ENCODE data around the gene PNMA8A. TPM values are rescaled to one million over a fixed set of nuclear protein-coding genes. Genes with fewer than 3 reads are reported as not detected.
A peak's percentile ranks its signal among the peaks of the same experiment; 100 is the strongest.

The PNMA8A gene
- total and polyA plus RNA-seq, 7 donors: 1.5 to 8.4 (median 5.3) TPM; not detected in 2

DNA sequence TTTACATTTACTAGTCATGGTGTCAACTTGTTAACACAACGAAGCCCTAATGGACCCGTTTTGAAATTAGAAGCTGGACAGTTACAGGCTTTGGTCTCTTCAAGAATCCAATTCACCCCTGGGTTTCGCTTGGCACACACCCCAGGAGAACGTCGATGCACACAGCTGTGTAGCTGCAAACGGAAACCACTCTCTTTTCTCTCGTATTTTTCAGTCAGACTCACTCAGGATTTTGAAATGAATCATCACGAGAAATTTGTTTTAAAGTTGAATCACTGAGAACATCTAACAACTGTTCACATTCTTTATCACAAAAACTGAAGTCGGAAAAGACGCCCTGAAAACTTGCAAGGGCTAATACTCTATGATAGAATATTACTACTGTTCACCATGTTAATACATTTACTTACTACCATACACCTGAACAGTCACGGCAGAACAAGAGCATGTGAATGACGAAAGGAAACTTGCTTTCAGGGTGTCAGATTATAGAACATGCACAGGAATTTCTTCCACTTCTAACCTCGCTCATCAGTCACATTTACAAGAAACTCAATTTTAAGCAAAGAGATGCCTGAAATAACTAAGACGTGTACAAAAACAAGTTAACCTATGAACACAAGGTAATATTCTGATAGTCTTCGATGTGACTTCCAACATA is 4.7 kb downstream of the PNMA8A start:
- Histone ChIP-seq H3K9me3 (no peaks in the 10 kb centered on the region), H3K4me1 (peaks cover 0 to 10% (median 10%) of the 10 kb centered on the region in 4 donors), H3K27ac (peak overlapping the region in 2 of 4 donors; percentile 35 to 39), H3K4me3 (no peak overlapping the region), H3K36me3 (no peaks in the 10 kb centered on the region), H3K27me3 (no peaks in the 10 kb centered on the region)
- TF ChIP-seq CTCF (IDR thresholded peaks at IDR 0.05) (no peak), EP300 (IDR thresholded peaks at IDR 0.05) (no peak), POLR2AphosphoS5 (IDR thresholded peaks at IDR 0.05) (no peak), POLR2A (IDR thresholded peaks at IDR 0.05) (no peak)
- peak; percentile 76 for DNase-seq
- intact Hi-C loops (cut with DNase I): no loop called here
- WGBS, 2 donors: 67 to 69% methylated on average over 15 of the region's 15 CpGs

- Histone ChIP-seq H3K4me1 (no peaks in the 10 kb centered on the region), H3K9me3 (no peaks in the 10 kb centered on the region), H3K36me3 (no peaks in the 10 kb centered on the region), H3K27ac (no peak overlapping the region), H3K4me3 (no peak overlapping the region), H3K27me3 (no peaks in the 10 kb centered on the region)
- TF ChIP-seq POLR2A (IDR thresholded peaks at IDR 0.05) (no peak), EP300 (IDR thresholded peaks at IDR 0.05) (no peak), CTCF (IDR thresholded peaks at IDR 0.05) (no peak), POLR2AphosphoS5 (IDR thresholded peaks at IDR 0.05) (no peak)
- DNase-seq: no peak
- intact Hi-C loops (cut with DNase I): no loop called here
- WGBS, 2 donors: 73 to 94% methylated on average over 7 of the region's 7 CpGs
These were observed 7.8 kb downstream of the PNMA8A start for GRCh38 chr19:46463516-46463915.

DNA sequence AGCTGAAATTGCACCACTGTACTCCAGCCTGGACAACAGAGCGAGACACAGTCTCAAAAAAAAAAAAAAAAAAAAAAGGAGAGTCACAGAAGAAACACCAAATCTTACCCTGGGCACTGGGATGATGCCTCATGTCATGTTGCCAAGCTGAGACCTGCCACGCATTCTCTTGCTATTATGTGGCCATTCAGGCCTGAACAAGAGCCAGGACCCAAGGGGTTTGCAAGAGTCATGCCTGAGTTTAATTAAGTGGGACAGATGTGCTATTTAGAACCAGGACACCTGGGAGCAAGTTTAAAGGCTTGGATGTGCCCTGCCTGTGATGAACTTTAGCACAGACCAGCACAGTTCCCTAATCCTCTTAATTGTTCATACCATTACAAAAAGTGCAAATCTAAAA is 9.8 kb downstream of the PNMA8A start:
- no peaks in the 10 kb centered on the region for H3K36me3 ChIP-seq

DNA sequence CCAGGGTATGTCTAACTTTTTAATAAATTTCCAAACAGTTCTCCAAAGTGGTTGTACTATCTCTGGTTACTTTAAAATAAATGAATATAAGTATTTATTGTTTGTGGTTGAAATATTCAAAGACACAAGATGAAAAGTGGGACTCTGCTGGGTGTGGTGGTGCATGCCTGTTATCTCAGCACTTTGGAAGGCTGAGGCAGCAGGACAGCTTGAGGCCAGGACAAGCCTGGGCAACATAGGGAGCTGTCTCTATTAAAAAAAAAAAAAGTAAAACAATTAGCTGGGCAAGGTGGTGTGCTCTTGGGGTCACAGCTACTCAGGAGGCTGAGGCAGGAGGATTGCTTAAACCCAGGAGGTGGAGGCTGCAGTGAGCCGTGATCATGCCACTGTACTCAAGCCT is 10.4 kb downstream of the PNMA8A start:
- no peak for DNase-seq
- no peaks in the 10 kb centered on the region for H3K4me1 ChIP-seq
- H3K27me3 ChIP-seq: peaks cover 0 to 17% (median 0%) of the 10 kb centered on the region in 3 donors
- intact Hi-C loops (cut with DNase I): no loop called here
- no peak overlapping the region for H3K27ac ChIP-seq
- 88 to 93% methylated on average over 1 of the region's 1 CpG for WGBS, 2 donors
- no peaks in the 10 kb centered on the region for H3K36me3 ChIP-seq
- H3K9me3 ChIP-seq: no peaks in the 10 kb centered on the region
- no peak overlapping the region for H3K4me3 ChIP-seq
- TF ChIP-seq POLR2AphosphoS5 (IDR thresholded peaks at IDR 0.05) (no peak), EP300 (IDR thresholded peaks at IDR 0.05) (no peak), CTCF (IDR thresholded peaks at IDR 0.05) (no peak), POLR2A (IDR thresholded peaks at IDR 0.05) (no peak)

More for the DNA sequence above, 9.8 kb downstream of the PNMA8A start:
- intact Hi-C loops (cut with DNase I): no loop called here
- WGBS, 2 donors: 78 to 97% methylated on average over 2 of the region's 2 CpGs
- no peak for DNase-seq
- Histone ChIP-seq H3K27me3 (peaks cover 0 to 15% (median 0%) of the 10 kb centered on the region in 3 donors), H3K4me3 (no peak overlapping the region), H3K4me1 (no peaks in the 10 kb centered on the region), H3K9me3 (no peaks in the 10 kb centered on the region), H3K27ac (no peak overlapping the region)
- TF ChIP-seq POLR2A (IDR thresholded peaks at IDR 0.05) (no peak), EP300 (IDR thresholded peaks at IDR 0.05) (no peak), CTCF (IDR thresholded peaks at IDR 0.05) (no peak), POLR2AphosphoS5 (IDR thresholded peaks at IDR 0.05) (no peak)

GRCh38 chr19:46460055-46460454 is 11.3 kb downstream of the PNMA8A start:
- H3K36me3 ChIP-seq: no peaks in the 10 kb centered on the region
- H3K4me1 ChIP-seq: no peaks in the 10 kb centered on the region
- H3K27ac ChIP-seq: no peak overlapping the region
- 69 to 92% methylated on average over 2 of the region's 2 CpGs for WGBS, 2 donors
- H3K9me3 ChIP-seq: no peaks in the 10 kb centered on the region
- peaks cover 0 to 17% (median 0%) of the 10 kb centered on the region in 3 donors for H3K27me3 ChIP-seq
- no peak overlapping the region for H3K4me3 ChIP-seq
- intact Hi-C loops (cut with DNase I): no loop called here
- DNase-seq: no peak
- TF ChIP-seq EP300 (IDR thresholded peaks at IDR 0.05): no peak
- no peak for TF ChIP-seq POLR2A (IDR thresholded peaks at IDR 0.05)
- TF ChIP-seq CTCF (IDR thresholded peaks at IDR 0.05): no peak
- no peak for TF ChIP-seq POLR2AphosphoS5 (IDR thresholded peaks at IDR 0.05)

All from sigmoid colon (tissue), 7 donors.